Stomach (tissue), 9 donors: ENCODE data around the gene CLRN3. TPM values are rescaled to one million over a fixed set of nuclear protein-coding genes. Genes with fewer than 3 reads are reported as not detected.

Source experiments
- DNase-seq, 2 donors: peaks; one replicate each; pipeline versions ENCODE4 v3.0.0 to v3.0.0-alpha.2; 2013 to 2019
- H3K27ac ChIP-seq, 5 donors: fragments of 200-600 bp in 4 of 5; sonication (generic) in 4 of 5; one replicate each; pipeline ENCODE4 v1.5.1; 2013 to 2019; ENCODE audit warnings: mild to moderate bottlenecking in 1 of 5, moderate library complexity in 1 of 5
- H3K27me3 ChIP-seq, 3 donors: fragments of 200-600 bp; sonication (generic); one replicate each; pipeline ENCODE4 v1.5.1; 2017 to 2019; ENCODE audit warnings: mixed run types in 1 of 3
- H3K36me3 ChIP-seq, 4 donors: fragments of 200-600 bp; sonication (generic); 1 replicate in 3 of 4; 2 replicates in 1 of 4; pipeline ENCODE4 v1.5.1; 2016 to 2019
- H3K4me1 ChIP-seq, 4 donors: fragments of 200-600 bp; sonication (generic); one replicate each; pipeline ENCODE4 v1.5.1; 2016 to 2019
- H3K4me3 ChIP-seq, 4 donors: fragments of 200-600 bp; sonication (generic) in 3 of 4; one replicate each; pipeline ENCODE4 v1.5.1; 2016 to 2019; ENCODE audit warnings: mild to moderate bottlenecking in 1 of 4
- H3K9me3 ChIP-seq, 4 donors: fragments of 200-600 bp; sonication (generic); one replicate each; pipeline ENCODE4 v1.5.1; 2016 to 2019
- CTCF ChIP-seq, 7 experiments: fragments of 450-650 bp in 4 of 7; fragments of 200-600 bp in 3 of 7; sonication (generic) in 3 of 7; IDR thresholded peaks; one replicate each; pipeline ENCODE4 v1.5.1; 2016 to 2019; ENCODE audit warnings: antibody characterized with exemption in 7 of 7, control low read depth in 2 of 7, mild to moderate bottlenecking in 1 of 7
- EP300 ChIP-seq: sonication (generic); formaldehyde crosslinking; IDR thresholded peaks from one replicate; pipeline ENCODE4 v1.6.1; 2017; ENCODE audit warnings: antibody characterized with exemption
- POLR2A ChIP-seq, 4 donors: fragments of 450-650 bp; IDR thresholded peaks; one replicate each; pipeline ENCODE4 v1.6.1; 2016; ENCODE audit warnings: antibody characterized with exemption in 4 of 4, control low read depth in 2 of 4, mild to moderate bottlenecking in 1 of 4, moderate library complexity in 1 of 4
- POLR2AphosphoS5 ChIP-seq, 3 donors: sonication (generic); formaldehyde crosslinking; IDR thresholded peaks; one replicate each; pipeline ENCODE4 v1.6.1; 2016; ENCODE audit warnings: antibody characterized with exemption in 3 of 3
- whole genome bisulfite sequencing, 5 donors: extraction: QIAGEN DNeasy Blood & Tissue Kit in 3 of 5; methylation state at CpG; one replicate each; pipeline versions ENCODE4 v1.1.5 to v1.1.7; 2013 to 2018; 5-methylcytosine and 5-hydroxymethylcytosine counted together
- intact Hi-C: fragments of 100-400 bp; cut with DNase I; formaldehyde crosslinking; loops from one replicate; pipeline ENCODE4 v1.15.1; 2023; ENCODE audit warnings: low total_unique reads
- polyA plus RNA-seq, 3 donors: library from polyadenylated mRNA; stranded (reverse); fragments of 200-250 nt; gene quantifications; one replicate each; pipeline ENCODE4 v1.2.3, GENCODE V29; 2013
- total RNA-seq, 5 donors: library from RNA; depleted of rRNA; stranded (reverse); fragments of >200 nt; gene quantifications; one replicate each; pipeline versions ENCODE4 v1.1.0 to v1.2.3, GENCODE V29; 2014 to 2016
- donor health status: healthy with polysubstance abuse.
- donor health status: Bipolar disorder and iron deficiency.
- donor health status: healthy.

CLRN3 gene
- total and polyA plus RNA-seq, 8 donors: 0.25 to 15.4 (median 1.7) TPM; not detected in 5

GRCh38 chr10:127851661-127852194 lies 41.0 kb downstream of the CLRN3 start:
- 85 to 87% (median 86%) methylated on average over 14 of the region's 14 CpGs for WGBS, 5 donors
- Histone ChIP-seq H3K36me3 (no peaks in the 10 kb centered on the region), H3K4me3 (no peak overlapping the region), H3K27ac (no peak overlapping the region), H3K27me3 (peaks cover 0 to 12% (median 4%) of the 10 kb centered on the region in 3 donors), H3K9me3 (no peaks in the 10 kb centered on the region), H3K4me1 (peaks cover 0 to 8% (median 2%) of the 10 kb centered on the region in 4 donors)
- no peak for TF ChIP-seq POLR2AphosphoS5 (IDR thresholded peaks at IDR 0.05)
- TF ChIP-seq CTCF (IDR thresholded peaks at IDR 0.05): no peak
- TF ChIP-seq POLR2A (IDR thresholded peaks at IDR 0.05): no peak
- TF ChIP-seq EP300: no peak
- intact Hi-C loops: loop anchor here (10.0 kb wide), 1 partner anchor 137 kb away; no protein-coding TSS in a partner anchor
- no peak for DNase-seq

- no peak for TF ChIP-seq EP300
- TF ChIP-seq POLR2AphosphoS5 (IDR thresholded peaks at IDR 0.05): no peak
- TF ChIP-seq CTCF (IDR thresholded peaks at IDR 0.05): no peak
- no peak for TF ChIP-seq POLR2A (IDR thresholded peaks at IDR 0.05)
- peaks cover 0 to 15% (median 4%) of the 10 kb centered on the region in 3 donors for H3K27me3 ChIP-seq
- no peaks in the 10 kb centered on the region for H3K9me3 ChIP-seq
- peaks cover 0 to 8% (median 2%) of the 10 kb centered on the region in 4 donors for H3K4me1 ChIP-seq
- H3K4me3 ChIP-seq: no peak overlapping the region
- no peak for DNase-seq
- WGBS, 5 donors: 66 to 83% (median 72%) methylated on average over 9 to 10 of the region's 10 CpGs
- no peak overlapping the region for H3K27ac ChIP-seq
- intact Hi-C loops: loop anchor here (10.0 kb wide), 1 partner anchor 136 kb away; no protein-coding TSS in a partner anchor
- no peaks in the 10 kb centered on the region for H3K36me3 ChIP-seq
These were observed 41.8 kb downstream of the CLRN3 start for GRCh38 chr10:127850944-127851343.

- H3K27ac ChIP-seq: no peak overlapping the region
- no peaks in the 10 kb centered on the region for H3K36me3 ChIP-seq
- H3K4me1 ChIP-seq: peaks cover 0 to 8% (median 2%) of the 10 kb centered on the region in 4 donors
- WGBS, 5 donors: 45 to 60% (median 49%) methylated on average over 8 of the region's 8 CpGs
- H3K27me3 ChIP-seq: peaks cover 0 to 25% (median 4%) of the 10 kb centered on the region in 3 donors
- TF ChIP-seq POLR2AphosphoS5 (IDR thresholded peaks at IDR 0.05) (no peak), POLR2A (IDR thresholded peaks at IDR 0.05) (no peak), CTCF (IDR thresholded peaks at IDR 0.05) (no peak), EP300 (no peak)
- no peak for DNase-seq
- intact Hi-C loops: loop anchor here (10.0 kb wide), 1 partner anchor 135 kb away; no protein-coding TSS in a partner anchor
- no peaks in the 10 kb centered on the region for H3K9me3 ChIP-seq
- H3K4me3 ChIP-seq: no peak overlapping the region
These were observed 42.8 kb downstream of the CLRN3 start for GRCh38 chr10:127849921-127850320.

- 85 to 97% (median 90%) methylated on average over 8 of the region's 8 CpGs for WGBS, 5 donors
- Histone ChIP-seq H3K27me3 (peaks cover 0 to 30% (median 4%) of the 10 kb centered on the region in 3 donors), H3K4me3 (no peak overlapping the region), H3K4me1 (peaks cover 0 to 6% (median 2%) of the 10 kb centered on the region in 4 donors), H3K36me3 (no peaks in the 10 kb centered on the region), H3K9me3 (no peaks in the 10 kb centered on the region), H3K27ac (no peak overlapping the region)
- no peak for TF ChIP-seq POLR2A (IDR thresholded peaks at IDR 0.05)
- TF ChIP-seq EP300: no peak
- no peak for TF ChIP-seq CTCF (IDR thresholded peaks at IDR 0.05)
- TF ChIP-seq POLR2AphosphoS5 (IDR thresholded peaks at IDR 0.05): no peak
- no peak for DNase-seq
- intact Hi-C loops: no loop called here
These were observed 43.5 kb downstream of the CLRN3 start for GRCh38 chr10:127849224-127849623.
